ENCODE data around the gene MAP3K7CL.

Gene MAP3K7CL

GRCh38 chr21:29114765-29115500 is 15.5 kb upstream of the MAP3K7CL start:
- TF ChIP-seq POLR2A (IDR thresholded peaks at IDR 0.05; ENCODE audit: low read depth, low read length), result no peak
- FAIRE-seq (peak; percentile 76), DNase-seq (ENCODE audit: insufficient read length, low spot score) (peak; percentile 77)

- no peak for TF ChIP-seq POLR2A (IDR thresholded peaks at IDR 0.05; ENCODE audit: low read depth, low read length)
- FAIRE-seq (no peak), DNase-seq (ENCODE audit: insufficient read length, low spot score) (no peak)
Observed at GRCh38 chr21:29115899-29116298, 14.5 kb upstream of the MAP3K7CL start.

- DNase-seq (ENCODE audit: insufficient read length, low spot score), result no peak
- no peak for TF ChIP-seq POLR2A (IDR thresholded peaks at IDR 0.05; ENCODE audit: low read depth, low read length)
- FAIRE-seq, result no peak
Observed at GRCh38 chr21:29117372-29117955, 13.0 kb upstream of the MAP3K7CL start.

- TF ChIP-seq POLR2A (IDR thresholded peaks at IDR 0.05; ENCODE audit: low read depth, low read length), result no peak
- no peak for DNase-seq (ENCODE audit: insufficient read length, low spot score)
- no peak for FAIRE-seq
Observed at GRCh38 chr21:29121759-29122158, 8.7 kb upstream of the MAP3K7CL start.

- DNase-seq (ENCODE audit: insufficient read length, low spot score) (no peak), FAIRE-seq (no peak)
- TF ChIP-seq POLR2A (IDR thresholded peaks at IDR 0.05; ENCODE audit: low read depth, low read length), result no peak
Observed at GRCh38 chr21:29124645-29125044, 5.8 kb upstream of the MAP3K7CL start.

GRCh38 chr21:29125191-29125590 is 5.3 kb upstream of the MAP3K7CL start:
- no peak for TF ChIP-seq POLR2A (IDR thresholded peaks at IDR 0.05; ENCODE audit: low read depth, low read length)
- FAIRE-seq (no peak), DNase-seq (ENCODE audit: insufficient read length, low spot score) (no peak)

- DNase-seq (ENCODE audit: insufficient read length, low spot score) (no peak), FAIRE-seq (no peak)
- TF ChIP-seq POLR2A (IDR thresholded peaks at IDR 0.05; ENCODE audit: low read depth, low read length), result no peak
Observed at GRCh38 chr21:29125979-29126378, 4.5 kb upstream of the MAP3K7CL start.

GRCh38 chr21:29133241-29133640 is 2.8 kb downstream of the MAP3K7CL start:
- DNase-seq (ENCODE audit: insufficient read length, low spot score) (no peak), FAIRE-seq (no peak)
- no peak for TF ChIP-seq POLR2A (IDR thresholded peaks at IDR 0.05; ENCODE audit: low read depth, low read length)

GRCh38 chr21:29133796-29134195 is 3.4 kb downstream of the MAP3K7CL start:
- DNase-seq (ENCODE audit: insufficient read length, low spot score), result no peak
- FAIRE-seq, result no peak
- TF ChIP-seq POLR2A (IDR thresholded peaks at IDR 0.05; ENCODE audit: low read depth, low read length), result no peak

GRCh38 chr21:29135481-29135880 is 5.0 kb downstream of the MAP3K7CL start:
- no peak for FAIRE-seq
- DNase-seq (ENCODE audit: insufficient read length, low spot score), result no peak
- TF ChIP-seq POLR2A (IDR thresholded peaks at IDR 0.05; ENCODE audit: low read depth, low read length), result no peak

- no peak for TF ChIP-seq POLR2A (IDR thresholded peaks at IDR 0.05; ENCODE audit: low read depth, low read length)
- no peak for DNase-seq (ENCODE audit: insufficient read length, low spot score)
- no peak for FAIRE-seq
Observed at GRCh38 chr21:29136033-29136432, 5.6 kb downstream of the MAP3K7CL start.

GRCh38 chr21:29144736-29145353 is 14.4 kb downstream of the MAP3K7CL start:
- no peak for TF ChIP-seq POLR2A (IDR thresholded peaks at IDR 0.05; ENCODE audit: low read depth, low read length)
- DNase-seq (ENCODE audit: insufficient read length, low spot score) (no peak), FAIRE-seq (no peak)

- peak; percentile 97 for FAIRE-seq
- TF ChIP-seq POLR2A (IDR thresholded peaks at IDR 0.05; ENCODE audit: low read depth, low read length), result no peak
- peak; percentile 49 for DNase-seq (ENCODE audit: insufficient read length, low spot score)
Observed at GRCh38 chr21:29145354-29145782, 14.9 kb downstream of the MAP3K7CL start.

- DNase-seq (ENCODE audit: insufficient read length, low spot score), result no peak
- TF ChIP-seq POLR2A (IDR thresholded peaks at IDR 0.05; ENCODE audit: low read depth, low read length), result no peak
- no peak for FAIRE-seq
Observed at GRCh38 chr21:29145852-29146453, 15.5 kb downstream of the MAP3K7CL start.
